Neutrophil (primary cell): Measurements from ENCODE around the gene SLC9A9.

Experiments used
- H3K27ac ChIP-seq: fragments of 200-600 bp; sonication (generic); 2 replicates; pipeline ENCODE4 v1.5.1; 2016; ENCODE audit warnings: mild to moderate bottlenecking, moderate library complexity
- H3K27me3 ChIP-seq: fragments of 200-600 bp; sonication (generic); 2 replicates; pipeline ENCODE4 v1.6.0; 2016; ENCODE audit warnings: mild to moderate bottlenecking
- H3K36me3 ChIP-seq: fragments of 200-600 bp; sonication (generic); 2 replicates; pipeline ENCODE4 v1.5.1; 2017
- H3K4me1 ChIP-seq, 2 experiments: fragments of 200-600 bp in 1 of 2; sonication (generic) in 1 of 2; 1 replicate in 1 of 2; 2 replicates in 1 of 2; pipeline versions ENCODE4 v1.5.1 to v1.6.1; 2013 to 2016; ENCODE audit warnings: low read depth in 1 of 2, low read length in 1 of 2, mild to moderate bottlenecking in 1 of 2, moderate library complexity in 1 of 2; ENCODE audit not compliant: control insufficient read depth in 1 of 2, insufficient read depth in 1 of 2
- H3K4me3 ChIP-seq, 2 experiments: fragments of 200-600 bp in 1 of 2; sonication (generic) in 1 of 2; 1 replicate in 1 of 2; 2 replicates in 1 of 2; pipeline ENCODE4 v1.5.1; 2013 to 2016; ENCODE audit warnings: low read depth in 1 of 2, low read length in 1 of 2, mild to moderate bottlenecking in 1 of 2, moderate library complexity in 1 of 2
- H3K9me3 ChIP-seq: fragments of 200-600 bp; sonication (generic); 2 replicates; pipeline ENCODE4 v1.5.1; 2016
- TF ChIP-seq, protein P1 (sequence below): fragments of 200-600 bp; sonication (generic); IDR thresholded peaks from 2 replicates; pipeline ENCODE4 v1.5.1; 2016; ENCODE audit warnings: antibody characterized with exemption

Gene SLC9A9

DNA sequence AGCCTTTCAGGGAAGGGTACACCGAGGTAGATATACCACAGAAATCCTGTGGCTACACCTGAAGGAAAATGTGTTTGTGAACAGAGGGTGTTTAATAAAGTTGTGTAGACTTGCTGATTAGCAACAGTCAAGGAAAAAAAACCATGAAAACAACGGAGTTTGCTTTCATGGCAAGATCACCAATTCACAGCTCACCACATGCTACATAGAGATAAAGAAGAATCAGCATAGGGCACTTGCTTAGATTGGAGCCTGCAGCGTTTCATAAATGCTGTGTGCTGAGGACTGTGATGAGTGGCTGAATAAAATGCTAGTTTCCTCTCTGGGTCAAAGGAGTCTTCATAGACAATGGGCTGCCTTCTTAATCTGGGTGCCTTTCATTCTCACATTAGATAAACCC, 257.6 kb downstream of the SLC9A9 start:
- Histone ChIP-seq H3K27ac (no peak overlapping the region), H3K4me3 (no peak overlapping the region), H3K9me3 (no peaks in the 10 kb centered on the region), H3K27me3 (no peaks in the 10 kb centered on the region), H3K36me3 (no peaks in the 10 kb centered on the region), H3K4me1 (peaks cover 0 to 3% of the 10 kb centered on the region in 2 experiments)
- TF ChIP-seq, protein P1, sequence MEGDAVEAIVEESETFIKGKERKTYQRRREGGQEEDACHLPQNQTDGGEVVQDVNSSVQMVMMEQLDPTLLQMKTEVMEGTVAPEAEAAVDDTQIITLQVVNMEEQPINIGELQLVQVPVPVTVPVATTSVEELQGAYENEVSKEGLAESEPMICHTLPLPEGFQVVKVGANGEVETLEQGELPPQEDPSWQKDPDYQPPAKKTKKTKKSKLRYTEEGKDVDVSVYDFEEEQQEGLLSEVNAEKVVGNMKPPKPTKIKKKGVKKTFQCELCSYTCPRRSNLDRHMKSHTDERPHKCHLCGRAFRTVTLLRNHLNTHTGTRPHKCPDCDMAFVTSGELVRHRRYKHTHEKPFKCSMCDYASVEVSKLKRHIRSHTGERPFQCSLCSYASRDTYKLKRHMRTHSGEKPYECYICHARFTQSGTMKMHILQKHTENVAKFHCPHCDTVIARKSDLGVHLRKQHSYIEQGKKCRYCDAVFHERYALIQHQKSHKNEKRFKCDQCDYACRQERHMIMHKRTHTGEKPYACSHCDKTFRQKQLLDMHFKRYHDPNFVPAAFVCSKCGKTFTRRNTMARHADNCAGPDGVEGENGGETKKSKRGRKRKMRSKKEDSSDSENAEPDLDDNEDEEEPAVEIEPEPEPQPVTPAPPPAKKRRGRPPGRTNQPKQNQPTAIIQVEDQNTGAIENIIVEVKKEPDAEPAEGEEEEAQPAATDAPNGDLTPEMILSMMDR = no peak

DNA sequence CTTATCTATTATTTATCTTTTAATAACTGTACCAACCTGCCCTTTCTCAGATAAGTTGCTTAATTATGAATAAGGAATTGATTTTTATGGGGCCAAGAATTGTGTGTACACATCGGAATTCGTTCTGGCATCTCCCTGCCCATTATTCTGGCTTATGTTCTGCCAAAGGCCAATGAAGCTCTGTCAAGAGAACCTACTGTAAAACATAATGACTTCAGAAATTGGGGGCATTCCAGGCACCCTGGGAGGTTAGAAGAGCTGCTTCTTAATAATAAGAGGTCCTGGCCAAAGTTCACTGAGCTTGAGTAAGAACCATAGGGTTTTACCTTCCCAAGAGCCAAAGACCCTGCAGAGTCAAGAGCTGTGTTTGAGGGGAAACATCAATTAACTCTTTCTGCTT, 261.7 kb downstream of the SLC9A9 start:
- Histone ChIP-seq H3K9me3 (no peaks in the 10 kb centered on the region), H3K27ac (no peak overlapping the region), H3K36me3 (no peaks in the 10 kb centered on the region), H3K4me3 (no peak overlapping the region), H3K4me1 (no peaks in the 10 kb centered on the region), H3K27me3 (no peaks in the 10 kb centered on the region)
- TF ChIP-seq, protein P1 = no peak

GRCh38 chr3:143585720-143586456, 262.4 kb downstream of the SLC9A9 start:
- Histone ChIP-seq H3K4me1 (no peaks in the 10 kb centered on the region), H3K36me3 (no peaks in the 10 kb centered on the region), H3K27ac (no peak overlapping the region), H3K4me3 (no peak overlapping the region), H3K9me3 (no peaks in the 10 kb centered on the region), H3K27me3 (no peaks in the 10 kb centered on the region)
- TF ChIP-seq, protein P1 = no peak

DNA sequence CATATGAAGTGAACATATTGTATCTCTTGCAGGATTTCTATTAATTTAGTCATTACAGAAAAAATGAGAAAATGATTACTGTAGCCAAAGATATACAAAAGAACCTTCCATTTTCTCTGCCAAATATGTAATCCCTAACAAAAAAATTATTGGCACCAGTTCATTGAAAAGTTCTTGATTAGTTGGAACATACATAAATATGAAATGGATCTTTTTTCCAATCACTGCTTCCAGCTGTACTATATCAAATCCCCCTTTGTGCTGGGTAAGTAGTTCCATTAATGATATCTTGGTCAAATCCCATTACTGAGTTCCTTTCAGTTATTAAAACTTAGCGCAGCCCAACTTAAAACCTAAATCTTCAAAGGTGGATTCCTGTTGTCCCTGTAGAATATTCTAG, 263.8 kb downstream of the SLC9A9 start:
- no peaks in the 10 kb centered on the region for H3K36me3 ChIP-seq
- H3K4me3 ChIP-seq = no peak overlapping the region
- TF ChIP-seq, protein P1 = no peak
- H3K9me3 ChIP-seq = no peaks in the 10 kb centered on the region
- no peaks in the 10 kb centered on the region for H3K4me1 ChIP-seq
- H3K27ac ChIP-seq = no peak overlapping the region
- H3K27me3 ChIP-seq = no peaks in the 10 kb centered on the region

GRCh38 chr3:143581972-143582722, 266.1 kb downstream of the SLC9A9 start:
- no peak overlapping the region for H3K27ac ChIP-seq
- H3K36me3 ChIP-seq = no peaks in the 10 kb centered on the region
- H3K9me3 ChIP-seq = no peaks in the 10 kb centered on the region
- H3K4me3 ChIP-seq = no peak overlapping the region
- TF ChIP-seq, protein P1 = no peak
- H3K4me1 ChIP-seq = no peaks in the 10 kb centered on the region
- no peaks in the 10 kb centered on the region for H3K27me3 ChIP-seq
